Neural cell (in vitro differentiated cells): ENCODE data around the gene NCF2.

Source experiments
- CTCF ChIP-seq: fragments of 450-650 bp; IDR thresholded peaks from 2 replicates; pipeline ENCODE4 v1.5.1; 2014; ENCODE audit warnings: antibody characterized with exemption, mild to moderate bottlenecking, moderate library complexity; ENCODE audit not compliant: poor library complexity, severe bottlenecking
- EP300 ChIP-seq: fragments of 450-650 bp; conservative IDR thresholded peaks from 2 replicates; pipeline ENCODE4 v1.6.1; 2014; ENCODE audit warnings: antibody characterized with exemption, mild to moderate bottlenecking, moderate library complexity; ENCODE audit not compliant: poor library complexity, severe bottlenecking
- EZH2 ChIP-seq: fragments of 200-600, 300-800 bp; shearing (Covaris generic), sonication (generic); IDR thresholded peaks from 2 replicates; pipeline ENCODE4 v1.6.1; 2014; ENCODE audit warnings: antibody characterized with exemption, low read length, borderline replicate concordance, mild to moderate bottlenecking; ENCODE audit not compliant: insufficient read depth, poor library complexity, severe bottlenecking
- POLR2AphosphoS5 ChIP-seq: IDR thresholded peaks from 2 replicates; pipeline ENCODE4 v1.6.1; 2012

GRCh38 chr1:183609313-183609712 is 19.1 kb upstream of the NCF2 start:
- no peak for TF ChIP-seq POLR2AphosphoS5
- no peak for TF ChIP-seq CTCF
- no peak for TF ChIP-seq EZH2
- no peak for TF ChIP-seq EP300
